DMS79 treated with DMSO at 0.1 percent for 48 hours (cell line): ENCODE measurements around the gene BICD2.
"Not testable (repeated sequence)": the region's sequence is repeated elsewhere in the genome, so short reads cannot be mapped to it uniquely, and the experiment has no call there.

Experiments
- DNase-seq: peaks from one replicate; lab custom pipeline; 2025; lab: John Stamatoyannopoulos, UW

Gene BICD2

DNA sequence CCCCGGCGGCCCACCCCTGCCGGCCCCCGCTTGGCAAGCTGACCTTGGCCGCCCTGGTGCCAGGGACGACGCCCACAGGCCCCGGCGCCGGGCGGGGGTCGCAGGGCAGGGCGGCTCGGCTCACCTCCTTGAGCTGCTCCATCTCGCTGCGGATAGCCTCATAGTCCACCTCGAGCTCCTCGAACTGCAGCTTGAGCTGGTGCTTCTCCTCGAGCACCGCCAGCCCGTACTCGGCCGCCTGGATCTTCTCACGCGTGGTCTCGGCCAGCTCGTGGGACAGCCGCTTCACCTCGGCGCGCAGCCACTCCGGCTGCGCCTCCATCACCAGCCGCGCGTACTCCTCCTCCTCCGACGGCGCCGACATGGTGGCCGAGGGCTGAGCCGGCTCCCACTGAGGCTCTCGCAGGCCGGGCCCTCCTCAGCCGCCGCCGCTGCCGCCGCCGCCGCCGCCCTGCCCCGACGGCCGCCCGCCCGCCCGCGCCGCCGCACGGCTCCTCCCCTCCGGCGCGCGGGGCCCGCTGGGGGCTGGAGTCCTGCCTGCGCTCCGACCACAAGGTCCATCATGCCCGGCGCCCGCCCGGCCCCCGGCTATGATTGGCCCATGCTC lies at the start of gene BICD2:
Gene BICD2, minus strand, starts transcription at position 453 of the 607 bp plus-strand sequence. Its CDS starts 89 bp downstream, at position 364.
- DNase-seq: no peak

GRCh38 chr9:92809629-92810326 lies 45.1 kb upstream of the BICD2 start:
- not testable (repeated sequence) for DNase-seq

DNA sequence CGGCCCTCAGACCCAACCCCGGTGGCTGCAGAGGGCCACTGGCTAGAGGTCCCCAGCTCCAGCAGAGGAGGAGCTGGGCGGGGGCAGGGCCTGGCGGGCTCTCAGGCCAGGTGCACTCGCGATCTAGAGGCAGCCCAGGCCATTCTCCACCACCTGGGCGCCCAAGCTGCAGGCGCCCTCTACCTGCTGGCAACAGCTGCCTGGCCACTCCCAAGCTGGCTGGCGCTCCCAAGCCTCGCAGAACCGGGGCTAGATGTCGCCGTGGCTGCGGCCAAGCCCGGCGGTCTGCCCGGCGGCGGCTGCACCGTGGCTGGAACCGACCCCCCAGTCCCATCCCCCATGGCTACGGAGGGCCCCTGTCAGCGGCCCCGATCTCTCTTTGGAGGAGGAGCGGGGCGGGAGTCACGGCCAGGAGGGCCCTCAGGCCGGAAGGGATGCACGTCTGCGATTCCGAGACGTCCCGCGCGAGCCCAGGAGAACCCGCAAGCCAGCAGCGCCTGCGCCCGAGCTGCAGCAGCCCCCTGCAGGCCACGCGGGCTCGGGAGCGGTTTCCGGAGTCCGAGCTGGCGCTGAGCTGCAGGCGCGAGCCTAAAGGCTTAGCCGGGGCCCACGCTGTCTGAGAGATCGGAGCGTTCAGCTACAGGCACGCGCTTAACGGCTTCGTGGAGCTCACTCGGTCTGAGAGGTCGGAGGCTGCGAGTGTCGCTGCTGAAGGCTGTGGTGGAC lies 44.3 kb upstream of the BICD2 start:
- peak; percentile 21 for DNase-seq

DNA sequence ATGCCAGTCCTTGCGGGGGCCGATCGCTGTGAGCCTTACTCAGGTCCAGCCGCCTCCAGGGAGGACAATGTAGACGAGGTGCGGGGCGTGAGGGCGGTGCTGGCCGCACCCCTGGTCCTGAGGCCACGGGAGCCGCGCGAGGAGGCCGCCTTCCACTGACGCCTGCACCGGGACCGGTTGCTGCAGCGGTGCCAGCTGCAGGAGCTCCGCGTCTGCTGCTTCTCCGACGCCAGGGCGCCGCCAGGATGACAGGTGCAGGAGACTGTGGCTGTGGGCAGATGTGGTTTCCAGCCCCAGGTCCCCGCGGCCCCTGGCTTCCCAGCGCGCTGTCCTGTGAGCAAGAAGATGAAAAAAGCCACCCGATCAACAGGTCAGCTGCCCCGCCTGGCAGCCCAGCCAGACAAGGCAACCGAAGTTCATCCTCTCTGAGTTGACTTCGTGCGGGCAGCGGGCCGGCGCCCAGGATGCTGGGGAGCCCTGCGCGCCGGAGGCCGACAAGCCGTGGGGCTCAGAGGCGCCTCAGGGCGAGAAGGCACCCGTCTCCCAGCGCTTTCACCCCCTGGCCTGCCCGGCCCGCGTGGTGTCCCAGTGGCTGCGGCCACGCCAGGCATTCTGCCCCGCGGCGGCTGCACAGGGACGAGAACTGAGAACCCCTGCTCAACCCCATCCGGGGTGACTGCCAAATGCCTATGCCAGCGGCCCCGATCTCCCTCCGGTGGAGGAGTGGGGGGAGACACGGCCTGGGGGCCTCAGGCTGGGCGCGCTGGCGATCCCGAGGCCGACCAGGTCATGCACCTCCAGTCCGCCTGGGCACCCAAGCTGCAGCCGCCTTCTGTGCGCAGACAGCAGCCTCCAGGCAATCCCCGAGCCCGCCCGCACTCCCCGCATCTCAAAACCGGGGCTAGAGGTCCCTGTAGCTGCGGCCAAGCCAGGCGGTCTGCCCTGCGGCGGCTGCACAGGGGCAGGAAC lies 43.4 kb upstream of the BICD2 start:
- no peak for DNase-seq

GRCh38 chr9:92807031-92807756 lies 42.6 kb upstream of the BICD2 start:
- peak; percentile 13 for DNase-seq

GRCh38 chr9:92804727-92805126 lies 40.1 kb upstream of the BICD2 start:
- DNase-seq: no peak

DNA sequence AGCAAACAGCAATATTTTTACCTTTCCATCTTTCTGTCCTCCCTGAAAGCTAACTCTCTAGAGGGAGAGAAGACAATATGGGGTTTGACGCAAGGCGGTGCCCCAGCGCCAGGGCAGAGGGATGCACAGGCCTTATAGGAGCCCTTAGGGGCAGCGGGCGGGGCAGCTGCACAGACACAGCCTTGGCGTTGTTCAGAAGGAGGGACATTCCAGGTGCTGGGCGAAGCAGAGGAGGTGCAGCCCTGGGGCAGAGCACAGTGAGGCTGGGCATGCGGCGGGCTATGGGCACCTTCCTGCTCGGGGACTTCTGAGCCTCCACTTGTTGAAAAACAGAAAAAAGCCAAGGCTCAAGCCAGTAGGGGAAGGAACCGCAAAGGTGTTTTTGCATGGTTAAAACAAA lies 33.7 kb upstream of the BICD2 start:
- no peak for DNase-seq

- DNase-seq: not testable (repeated sequence)
These were observed 31.7 kb upstream of the BICD2 start for GRCh38 chr9:92796337-92796804.

DNA sequence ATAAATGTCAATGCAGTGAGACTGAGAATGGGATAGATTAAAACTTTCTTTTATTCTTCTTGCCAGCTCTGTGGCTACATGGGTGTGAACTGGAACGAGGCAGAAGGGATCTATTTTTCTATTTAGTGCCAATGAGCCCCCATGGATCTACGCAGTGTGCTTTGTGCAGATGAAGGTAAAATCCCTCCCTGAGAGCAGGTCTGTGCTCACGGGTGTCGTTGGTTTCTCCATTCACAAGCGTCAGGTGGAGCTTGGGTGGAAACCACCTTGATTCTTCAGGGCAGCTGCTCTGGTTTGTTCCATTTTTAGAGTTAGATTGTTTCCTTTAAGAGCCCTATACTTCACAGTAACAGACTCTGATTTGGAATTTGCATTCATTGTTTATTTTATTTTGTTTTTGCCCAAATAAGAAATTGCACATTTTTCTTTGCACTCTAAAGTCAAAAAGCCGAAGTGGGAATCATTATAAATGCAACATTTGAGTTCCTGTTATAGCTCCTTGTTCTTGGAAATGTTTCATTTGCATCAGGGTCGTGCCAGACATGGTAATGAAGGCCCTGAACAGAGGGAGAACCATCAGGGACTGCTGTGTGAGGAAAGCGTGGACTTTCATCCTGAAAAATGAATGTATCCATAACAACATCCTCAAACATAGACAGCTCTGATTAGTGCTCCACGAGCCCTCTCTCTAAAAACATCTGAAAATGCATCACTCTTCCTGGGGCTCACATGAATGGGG lies 31.1 kb upstream of the BICD2 start:
- DNase-seq: no peak

GRCh38 chr9:92795000-92795399 lies 30.4 kb upstream of the BICD2 start:
- no peak for DNase-seq

- DNase-seq: no peak
These were observed 29.8 kb upstream of the BICD2 start for GRCh38 chr9:92794426-92794825.

- DNase-seq: peak; percentile 47
These were observed 26.2 kb upstream of the BICD2 start for GRCh38 chr9:92790542-92791527.

DNA sequence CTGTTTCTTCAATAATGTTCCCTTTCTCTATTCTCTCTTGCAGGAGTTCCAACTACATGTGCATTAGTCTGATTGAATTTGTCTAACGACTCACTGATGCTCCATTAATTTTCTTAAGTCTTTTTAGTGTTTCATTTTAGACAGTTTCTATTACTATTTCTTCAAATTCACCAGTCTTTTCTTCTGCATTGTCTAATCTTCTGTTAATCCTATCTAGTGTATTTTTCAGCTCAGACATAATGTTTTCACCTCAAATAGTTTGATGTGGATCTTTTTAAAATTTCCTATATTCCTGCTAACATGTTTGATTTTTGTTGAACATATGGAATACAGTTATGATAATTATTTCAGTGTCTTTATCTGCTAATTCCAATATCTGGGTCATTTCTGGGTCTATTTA lies 21.7 kb upstream of the BICD2 start:
- DNase-seq: no peak

DNA sequence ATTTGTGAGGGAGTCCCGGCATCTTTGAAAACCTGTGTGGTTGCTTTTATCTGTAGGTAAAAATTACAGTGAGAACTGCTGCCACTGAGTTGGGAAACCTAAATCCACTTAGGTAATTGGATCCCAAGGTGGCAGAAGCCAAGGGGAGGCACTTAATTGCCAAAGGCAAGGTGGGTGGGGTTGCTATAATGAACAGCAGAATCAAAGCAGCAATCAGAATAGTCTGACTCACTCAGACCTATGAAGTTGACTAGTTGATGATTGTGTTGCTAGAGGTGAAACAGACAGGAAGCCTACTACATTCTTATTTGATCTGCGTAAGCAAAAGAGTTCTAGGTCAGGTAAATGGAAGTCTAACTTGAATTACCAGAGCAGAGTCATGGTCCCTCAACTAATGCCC lies 17.3 kb upstream of the BICD2 start:
- no peak for DNase-seq

DNA sequence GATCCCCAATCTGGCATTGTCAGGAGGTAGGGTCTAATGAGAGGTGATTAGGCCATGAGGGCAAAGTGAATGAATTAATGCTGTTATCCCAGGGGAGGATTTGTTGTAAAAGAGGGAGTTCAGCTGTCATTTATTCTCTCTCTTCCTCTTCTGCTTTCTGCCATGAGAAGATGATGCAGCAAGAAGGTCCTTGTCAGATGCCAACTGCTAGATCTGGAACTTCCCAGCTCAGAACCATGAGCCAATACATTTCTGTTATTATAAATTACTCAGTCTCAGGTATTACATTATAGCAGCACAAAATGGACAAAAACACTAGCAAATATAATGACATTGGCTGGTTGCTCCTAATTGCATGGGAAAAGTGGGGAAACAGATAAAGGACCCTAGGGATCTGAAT lies 15.6 kb upstream of the BICD2 start:
- no peak for DNase-seq

GRCh38 chr9:92775466-92775865 lies 10.8 kb upstream of the BICD2 start:
- DNase-seq: no peak

GRCh38 chr9:92774274-92774673 lies 9.6 kb upstream of the BICD2 start:
- DNase-seq: no peak

DNA sequence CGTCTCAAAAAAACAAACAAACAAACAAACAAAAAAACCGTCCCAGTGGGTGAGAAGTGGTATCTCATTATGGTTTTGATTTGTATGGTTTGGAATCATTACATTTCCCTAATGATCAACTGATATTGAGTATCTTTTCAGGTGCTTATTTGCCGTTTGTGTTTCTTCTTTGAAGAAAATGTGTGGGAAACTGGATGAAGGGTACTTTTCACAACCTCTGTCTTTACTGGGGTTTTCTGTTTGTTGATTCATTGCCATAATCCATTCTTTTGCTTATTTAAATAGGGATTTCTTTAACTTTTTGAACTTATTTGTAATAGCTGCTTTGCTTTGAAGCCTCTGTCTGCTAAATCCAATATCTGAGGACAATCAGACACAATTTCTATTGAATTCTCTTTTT lies 9.2 kb upstream of the BICD2 start:
- no peak for DNase-seq

- DNase-seq: no peak
These were observed 6.7 kb upstream of the BICD2 start for GRCh38 chr9:92771309-92771708.
